DND-41 (cell line): ENCODE results near the gene CCDC73.

ENCODE experiments used
- ATAC-seq: fragments of 200-7000 bp; cut with Tn5 transposase; 3 replicates; pipeline ENCODE4 v1.9.1; 2021; ENCODE audit warnings: low read depth; ENCODE audit not compliant: insufficient read depth
- DNase-seq: peaks from one replicate; pipeline ENCODE4 v3.0.0-alpha.2; 2020
- H2AFZ ChIP-seq: 2 replicates; pipeline ENCODE4 v1.6.0; 2012; ENCODE audit warnings: low read depth, low read length
- H3K27ac ChIP-seq: 2 replicates; pipeline ENCODE4 v1.5.1; 2012; ENCODE audit warnings: low read length, inconsistent platforms
- H3K27me3 ChIP-seq: fragments of 200-600 bp; sonication (generic); 2 replicates; pipeline ENCODE4 v1.6.0; 2012; ENCODE audit warnings: low read length, mild to moderate bottlenecking, inconsistent platforms; ENCODE audit not compliant: insufficient read depth, poor library complexity
- H3K36me3 ChIP-seq: 2 replicates; pipeline ENCODE4 v1.5.1; 2012; ENCODE audit warnings: low read length, inconsistent platforms; ENCODE audit not compliant: insufficient read depth
- H3K4me1 ChIP-seq: 2 replicates; pipeline ENCODE4 v1.5.1; 2012; ENCODE audit warnings: mild to moderate bottlenecking, low read length; ENCODE audit not compliant: insufficient read depth
- H3K4me2 ChIP-seq: 2 replicates; pipeline ENCODE4 v1.6.0; 2012; ENCODE audit warnings: mild to moderate bottlenecking, moderate library complexity, low read length, inconsistent platforms; ENCODE audit not compliant: insufficient read depth
- H3K4me3 ChIP-seq, 2 experiments: fragments of 200-600 bp in 1 of 2; shearing (Covaris generic) in 1 of 2; 2 replicates each; pipeline ENCODE4 v1.5.1; 2012 to 2016; ENCODE audit warnings: inconsistent platforms in 2 of 2, low read length in 2 of 2, mild to moderate bottlenecking in 2 of 2, low read depth in 1 of 2, moderate library complexity in 1 of 2
- H3K79me2 ChIP-seq: 2 replicates; pipeline ENCODE4 v1.6.0; 2012; ENCODE audit warnings: low read length, inconsistent platforms; ENCODE audit not compliant: insufficient read depth
- H3K9ac ChIP-seq: 2 replicates; pipeline ENCODE4 v1.6.0; 2012; ENCODE audit warnings: low read depth, mild to moderate bottlenecking, inconsistent platforms, low read length, moderate library complexity
- H3K9me3 ChIP-seq: 2 replicates; pipeline ENCODE4 v1.5.1; 2012; ENCODE audit warnings: low read length, moderate library complexity, mild to moderate bottlenecking, inconsistent platforms; ENCODE audit not compliant: insufficient read depth, severe bottlenecking
- H4K20me1 ChIP-seq: 2 replicates; pipeline ENCODE4 v1.6.0; 2012; ENCODE audit warnings: low read length; ENCODE audit not compliant: insufficient read depth
- EZH2 ChIP-seq: IDR thresholded peaks from 3 replicates; pipeline ENCODE4 v1.6.1; 2012; ENCODE audit warnings: borderline replicate concordance, low read depth, mild to moderate bottlenecking, moderate library complexity, low read length, inconsistent platforms; ENCODE audit not compliant: severe bottlenecking
- TF ChIP-seq, protein P1 (sequence below): IDR thresholded peaks from 2 replicates; pipeline ENCODE4 v1.5.1; 2012; ENCODE audit warnings: borderline replicate concordance, low read length, moderate library complexity, mild to moderate bottlenecking; ENCODE audit not compliant: poor library complexity, severe bottlenecking; ENCODE audit errors: extremely low read depth

Gene CCDC73

DNA sequence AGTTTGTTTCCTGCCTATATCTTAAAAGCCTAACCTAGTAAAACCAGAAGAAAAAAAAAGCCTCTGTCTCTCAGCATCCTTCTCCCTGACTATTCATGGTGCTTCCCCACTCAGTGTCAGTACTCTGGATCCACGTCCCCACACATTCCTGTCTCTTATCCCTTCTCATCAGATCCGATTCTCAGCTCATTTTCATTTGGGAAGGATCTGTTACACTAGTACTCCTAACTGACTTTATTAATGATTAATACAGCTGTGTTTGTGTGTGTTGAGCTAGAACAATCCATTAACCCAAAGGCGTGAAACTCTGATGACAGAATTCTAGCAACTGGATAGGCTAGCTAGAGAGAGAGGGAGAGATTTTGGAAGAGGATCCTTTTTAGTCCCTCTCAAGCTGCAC lies 36.8 kb upstream of the CCDC73 start:
- Histone ChIP-seq H3K9ac (no peak overlapping the region), H3K36me3 (no peaks in the 10 kb centered on the region), H3K4me1 (peaks cover 12% of the 10 kb centered on the region), H3K4me3 (no peak overlapping the region), H3K27me3 (peaks cover 5% of the 10 kb centered on the region), H3K79me2 (no peaks in the 10 kb centered on the region), H3K27ac (no peak overlapping the region), H3K4me2 (no peak overlapping the region), H3K9me3 (no peaks in the 10 kb centered on the region), H4K20me1 (no peaks in the 10 kb centered on the region), H2AFZ (no peak overlapping the region)
- no peak for TF ChIP-seq EZH2
- TF ChIP-seq, protein P1, sequence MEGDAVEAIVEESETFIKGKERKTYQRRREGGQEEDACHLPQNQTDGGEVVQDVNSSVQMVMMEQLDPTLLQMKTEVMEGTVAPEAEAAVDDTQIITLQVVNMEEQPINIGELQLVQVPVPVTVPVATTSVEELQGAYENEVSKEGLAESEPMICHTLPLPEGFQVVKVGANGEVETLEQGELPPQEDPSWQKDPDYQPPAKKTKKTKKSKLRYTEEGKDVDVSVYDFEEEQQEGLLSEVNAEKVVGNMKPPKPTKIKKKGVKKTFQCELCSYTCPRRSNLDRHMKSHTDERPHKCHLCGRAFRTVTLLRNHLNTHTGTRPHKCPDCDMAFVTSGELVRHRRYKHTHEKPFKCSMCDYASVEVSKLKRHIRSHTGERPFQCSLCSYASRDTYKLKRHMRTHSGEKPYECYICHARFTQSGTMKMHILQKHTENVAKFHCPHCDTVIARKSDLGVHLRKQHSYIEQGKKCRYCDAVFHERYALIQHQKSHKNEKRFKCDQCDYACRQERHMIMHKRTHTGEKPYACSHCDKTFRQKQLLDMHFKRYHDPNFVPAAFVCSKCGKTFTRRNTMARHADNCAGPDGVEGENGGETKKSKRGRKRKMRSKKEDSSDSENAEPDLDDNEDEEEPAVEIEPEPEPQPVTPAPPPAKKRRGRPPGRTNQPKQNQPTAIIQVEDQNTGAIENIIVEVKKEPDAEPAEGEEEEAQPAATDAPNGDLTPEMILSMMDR = no peak
- no peak for ATAC-seq
- DNase-seq = no peak

DNA sequence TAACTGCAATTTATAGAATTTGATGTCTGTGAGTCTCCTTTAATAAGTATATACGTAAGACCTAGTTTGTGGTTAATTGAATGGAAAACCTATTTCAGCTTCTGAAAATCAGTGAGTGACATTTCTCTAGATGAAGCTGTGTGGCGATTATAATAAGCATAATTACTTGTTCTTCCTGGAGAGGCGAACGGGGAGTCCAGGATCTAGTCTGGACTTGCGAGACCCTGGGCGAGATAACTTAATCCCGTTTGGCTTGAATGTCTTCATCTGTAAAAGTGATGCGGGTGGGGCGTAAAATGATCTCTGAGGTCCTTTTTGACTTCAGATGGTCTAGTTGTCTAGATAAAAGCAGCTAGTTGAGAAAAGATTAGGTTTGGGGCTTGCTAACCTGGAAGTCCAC lies 36.3 kb upstream of the CCDC73 start:
- H3K9ac ChIP-seq = no peak overlapping the region
- no peaks in the 10 kb centered on the region for H3K9me3 ChIP-seq
- peaks cover 5% of the 10 kb centered on the region for H3K27me3 ChIP-seq
- no peaks in the 10 kb centered on the region for H3K36me3 ChIP-seq
- ATAC-seq = no peak
- TF ChIP-seq, protein P1 = no peak
- no peak for TF ChIP-seq EZH2
- H3K27ac ChIP-seq = no peak overlapping the region
- no peaks in the 10 kb centered on the region for H3K79me2 ChIP-seq
- DNase-seq = no peak
- no peak overlapping the region for H3K4me3 ChIP-seq
- no peaks in the 10 kb centered on the region for H4K20me1 ChIP-seq
- no peak overlapping the region for H3K4me2 ChIP-seq
- H2AFZ ChIP-seq = no peak overlapping the region
- H3K4me1 ChIP-seq = peaks cover 12% of the 10 kb centered on the region

DNA sequence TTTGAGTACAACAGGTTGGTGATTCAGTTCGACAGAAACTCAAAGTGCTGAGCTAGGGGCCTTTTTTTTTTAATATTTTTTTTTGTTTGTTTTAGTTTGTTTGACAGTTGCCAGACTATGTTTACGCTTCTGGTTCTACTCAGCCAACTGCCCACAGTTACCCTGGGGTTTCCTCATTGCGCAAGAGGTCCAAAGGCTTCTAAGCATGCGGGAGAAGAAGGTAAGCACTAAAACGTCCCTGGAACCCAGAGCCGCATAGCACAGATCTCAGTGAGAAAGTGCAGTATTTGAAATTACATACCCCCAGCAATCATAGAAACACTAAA lies 35.9 kb upstream of the CCDC73 start:
- no peaks in the 10 kb centered on the region for H3K9me3 ChIP-seq
- no peaks in the 10 kb centered on the region for H3K79me2 ChIP-seq
- no peaks in the 10 kb centered on the region for H4K20me1 ChIP-seq
- DNase-seq (no peak), ATAC-seq (no peak)
- H3K9ac ChIP-seq = no peak overlapping the region
- H3K4me2 ChIP-seq = no peak overlapping the region; the same call in 1 of the 2 replicates
- no peak overlapping the region for H2AFZ ChIP-seq
- H3K4me1 ChIP-seq = peaks cover 12% of the 10 kb centered on the region
- H3K4me3 ChIP-seq = no peak overlapping the region
- no peak overlapping the region for H3K27ac ChIP-seq
- H3K27me3 ChIP-seq = peaks cover 5% of the 10 kb centered on the region
- TF ChIP-seq EZH2 = no peak
- TF ChIP-seq, protein P1 = no peak
- no peaks in the 10 kb centered on the region for H3K36me3 ChIP-seq
